SH-SY5Y (cell line): ENCODE results near the gene ZDHHC13.

Experiments
- GATA2 ChIP-seq: IDR thresholded peaks from 2 replicates; pipeline ENCODE4 v1.6.1; 2011; ENCODE audit warnings: mild to moderate bottlenecking, low read depth, low read length
- GATA3 ChIP-seq: IDR thresholded peaks from 2 replicates; pipeline ENCODE4 v1.6.1; 2011; ENCODE audit warnings: low read depth, mild to moderate bottlenecking, low read length, moderate library complexity

GRCh38 chr11:19073454-19074415 lies 43.2 kb upstream of the ZDHHC13 start:
- TF ChIP-seq GATA2 (no peak), GATA3 (no peak)
